GM18868 (cell line): ENCODE data around the gene DHX16.
A peak's percentile ranks its signal among the peaks of the same experiment; 100 is the strongest.
"Not testable (repeated sequence)": the region's sequence is repeated elsewhere in the genome, so short reads cannot be mapped to it uniquely, and the experiment has no call there.

Source experiments
- ATAC-seq: cut with Tn5 transposase; IDR thresholded peaks from one replicate; pipeline ENCODE4 v1.9.1; 2021; ENCODE audit warnings: mild to moderate bottlenecking, moderate library complexity; ENCODE audit not compliant: unreplicated experiment

Gene DHX16

DNA sequence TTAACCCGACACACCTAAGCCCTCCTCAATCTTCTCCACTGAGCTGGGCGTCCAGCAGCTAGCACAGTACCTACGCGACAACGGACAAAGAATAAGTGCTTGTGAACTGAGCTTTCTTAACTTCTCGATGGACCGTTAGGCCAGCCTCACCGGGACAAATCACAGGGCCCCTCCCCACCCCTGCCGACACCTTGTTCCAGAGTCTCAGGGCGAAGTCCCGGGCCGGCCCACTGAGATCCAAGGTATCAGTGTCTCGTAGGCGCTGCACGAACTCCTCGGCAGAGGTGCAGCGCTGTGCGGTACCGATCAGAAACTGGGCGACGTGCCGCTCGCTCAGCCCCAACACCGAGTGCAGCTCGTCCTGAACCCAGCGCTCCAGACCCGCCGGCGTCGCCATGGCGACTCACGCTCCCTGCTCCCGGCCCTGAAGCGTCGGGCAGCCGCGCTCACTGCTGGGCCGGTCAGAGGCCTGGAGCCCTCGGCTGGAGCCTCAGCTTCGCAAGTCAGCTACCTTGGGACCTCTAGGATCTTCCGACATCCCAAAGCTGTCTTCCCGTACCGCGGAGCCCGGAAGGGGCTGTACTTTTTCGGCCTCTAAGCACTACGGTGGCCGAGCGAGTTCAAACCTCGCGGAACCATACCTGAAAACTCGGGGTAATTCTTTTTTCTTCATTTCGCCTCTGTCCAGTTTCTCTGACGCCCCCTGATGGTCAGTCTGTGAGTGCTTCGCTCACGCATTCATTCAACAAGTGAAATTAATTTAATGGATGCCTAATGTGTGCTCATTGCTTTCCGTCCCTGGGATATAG lies at the start of gene DHX16:
DHX16 (minus strand) TSS at position 562 of the 809 bp plus-strand sequence; CDS start at position 397, 165 bp downstream.
- peak; percentile 66 for ATAC-seq

GRCh38 chr6:30722025-30722279 lies 49.1 kb upstream of the DHX16 start:
- not testable (repeated sequence) for ATAC-seq

DNA sequence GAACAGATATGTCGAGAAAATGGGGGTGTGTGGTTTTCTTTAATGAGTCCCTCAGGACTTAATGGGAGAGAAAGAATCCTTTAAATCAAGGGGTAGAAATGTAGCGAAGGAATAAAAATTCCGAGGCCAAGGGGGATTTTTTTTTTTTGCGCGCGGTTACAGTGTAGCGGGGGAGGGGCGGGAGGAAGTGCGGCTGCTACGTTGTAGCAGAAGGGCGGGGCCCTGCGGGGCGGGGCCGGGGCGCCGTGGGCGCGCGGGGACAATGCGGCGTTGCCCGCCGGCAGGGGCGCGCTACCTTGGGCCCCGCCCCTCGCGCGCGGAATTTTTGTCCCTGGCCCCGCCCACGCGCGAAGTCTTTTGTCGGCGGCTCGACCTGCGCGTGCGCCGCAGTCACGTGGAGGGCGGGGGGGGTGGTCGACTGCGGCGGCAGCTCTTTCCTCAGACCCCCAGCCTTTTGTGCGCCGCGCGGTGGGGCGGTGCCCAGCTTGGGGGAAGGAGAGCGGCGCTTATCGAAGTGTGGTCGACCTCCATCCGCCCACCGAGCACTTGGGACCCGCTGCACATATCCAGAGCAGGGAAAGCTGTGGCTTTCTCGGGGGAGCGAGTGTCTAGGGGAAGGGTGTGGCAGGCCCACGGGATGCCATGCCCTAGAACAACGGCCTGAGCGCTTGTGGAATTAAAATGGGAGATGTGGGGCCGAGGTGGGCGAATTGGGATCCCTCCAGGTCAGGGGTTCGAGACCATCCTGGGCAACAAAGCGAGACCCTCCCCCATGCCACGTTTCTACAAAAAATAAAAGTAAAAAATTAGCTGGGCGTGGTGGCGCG lies 48.6 kb upstream of the DHX16 start:
- ATAC-seq: peak; percentile 30

- ATAC-seq: no peak
These were observed 48.0 kb upstream of the DHX16 start for GRCh38 chr6:30720738-30721197.

DNA sequence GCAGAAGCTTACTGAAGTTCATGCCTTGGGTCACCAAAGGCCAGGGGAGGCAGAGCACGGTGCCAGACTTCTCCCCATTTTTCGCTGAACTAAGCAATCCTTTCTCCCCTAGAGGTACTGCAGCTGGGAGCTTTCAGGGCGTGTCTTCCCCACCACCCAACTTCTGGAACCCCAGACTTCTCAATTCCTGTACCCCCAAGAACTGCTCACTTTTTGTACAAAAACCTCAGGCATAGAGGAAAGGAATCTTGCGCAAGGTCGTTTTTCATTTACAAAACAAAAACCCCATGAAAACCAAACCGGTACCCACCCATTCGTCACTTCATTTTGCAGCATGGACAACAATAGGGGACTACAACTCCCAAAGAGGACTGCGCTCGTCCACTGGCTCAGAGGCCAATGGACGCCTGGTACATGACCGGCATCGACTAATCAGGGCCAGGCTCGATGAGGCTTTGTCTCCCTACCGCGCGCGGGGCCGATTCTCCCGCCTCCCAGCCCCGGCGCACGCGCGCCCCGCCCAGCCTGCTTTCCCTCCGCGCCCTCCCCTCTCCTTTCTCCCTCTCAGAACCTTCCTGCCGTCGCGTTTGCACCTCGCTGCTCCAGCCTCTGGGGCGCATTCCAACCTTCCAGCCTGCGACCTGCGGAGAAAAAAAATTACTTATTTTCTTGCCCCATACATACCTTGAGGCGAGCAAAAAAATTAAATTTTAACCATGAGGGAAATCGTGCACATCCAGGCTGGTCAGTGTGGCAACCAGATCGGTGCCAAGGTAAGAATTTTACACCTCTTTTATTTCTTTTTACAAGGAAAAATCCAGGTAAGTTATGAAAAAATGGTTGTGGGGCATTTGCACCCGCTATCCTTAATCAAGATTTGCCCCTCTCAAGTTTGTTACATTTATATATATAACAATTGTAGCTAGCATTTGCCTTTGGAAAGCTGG lies 47.3 kb upstream of the DHX16 start, which contains the start of gene TUBB:
TUBB (plus strand) TSS at position 562 of the 947 bp plus-strand sequence; CDS start at position 717, 155 bp downstream.
- ATAC-seq: peak; percentile 48

DNA sequence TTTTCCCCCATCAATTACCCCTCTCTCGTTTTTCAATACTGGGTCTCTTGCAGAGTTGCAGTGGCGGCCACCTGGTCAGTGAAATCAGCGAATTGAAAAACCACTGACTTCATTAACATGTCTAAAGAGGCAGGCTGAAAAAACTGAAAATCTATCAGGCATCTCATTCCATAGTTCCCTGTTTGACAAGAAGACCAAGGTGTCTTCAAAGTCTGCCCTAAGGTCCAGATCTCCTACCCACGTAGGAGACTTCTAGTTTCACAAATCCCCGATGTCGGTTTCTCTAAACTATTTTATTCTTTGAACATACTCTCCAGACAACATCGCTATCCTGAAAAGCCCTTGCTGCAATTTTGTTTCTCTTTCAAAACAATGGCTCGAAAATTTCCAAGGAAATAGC lies 46.5 kb upstream of the DHX16 start:
- no peak for ATAC-seq

DNA sequence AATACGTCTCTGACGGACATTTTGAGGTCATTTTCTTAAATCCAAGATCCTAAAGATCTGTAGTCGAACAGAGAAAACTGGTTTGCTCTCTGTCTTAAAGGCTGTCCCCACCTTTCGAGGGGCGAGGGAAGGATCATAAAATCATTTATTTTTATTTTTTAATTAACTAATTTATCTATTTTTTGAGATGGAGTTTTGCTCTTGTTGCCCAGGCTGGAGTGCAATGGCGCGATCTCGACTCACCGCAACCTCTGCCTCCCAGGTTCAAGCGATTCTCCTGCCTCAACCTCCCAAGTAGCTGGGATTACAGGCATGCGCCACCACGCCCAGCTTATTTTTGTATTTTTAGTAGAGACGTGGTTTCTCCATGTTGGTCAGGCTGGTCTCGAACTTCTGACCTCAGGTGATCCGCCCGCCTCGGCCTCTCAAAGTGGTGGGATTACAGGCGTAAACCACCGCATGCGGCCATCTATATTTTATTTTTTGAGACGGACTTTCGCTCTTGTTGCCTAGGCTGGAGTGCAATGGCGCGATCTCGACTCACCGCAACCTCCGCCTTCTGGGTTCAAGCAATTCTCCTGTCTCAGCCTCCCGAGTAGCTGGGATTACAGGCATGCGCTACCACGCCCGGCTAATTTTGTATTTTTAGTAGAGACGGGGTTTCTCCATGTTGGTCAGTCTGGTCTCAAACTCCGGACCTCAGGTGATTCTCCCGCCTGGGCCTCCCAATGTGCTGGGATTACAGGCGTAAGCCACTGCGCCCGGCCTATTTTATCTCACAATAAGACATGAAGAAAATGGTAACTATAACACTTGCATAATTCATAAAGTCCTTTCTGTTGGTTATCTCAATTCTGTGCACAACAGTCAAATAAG lies 45.3 kb upstream of the DHX16 start:
- not testable (repeated sequence) for ATAC-seq

DNA sequence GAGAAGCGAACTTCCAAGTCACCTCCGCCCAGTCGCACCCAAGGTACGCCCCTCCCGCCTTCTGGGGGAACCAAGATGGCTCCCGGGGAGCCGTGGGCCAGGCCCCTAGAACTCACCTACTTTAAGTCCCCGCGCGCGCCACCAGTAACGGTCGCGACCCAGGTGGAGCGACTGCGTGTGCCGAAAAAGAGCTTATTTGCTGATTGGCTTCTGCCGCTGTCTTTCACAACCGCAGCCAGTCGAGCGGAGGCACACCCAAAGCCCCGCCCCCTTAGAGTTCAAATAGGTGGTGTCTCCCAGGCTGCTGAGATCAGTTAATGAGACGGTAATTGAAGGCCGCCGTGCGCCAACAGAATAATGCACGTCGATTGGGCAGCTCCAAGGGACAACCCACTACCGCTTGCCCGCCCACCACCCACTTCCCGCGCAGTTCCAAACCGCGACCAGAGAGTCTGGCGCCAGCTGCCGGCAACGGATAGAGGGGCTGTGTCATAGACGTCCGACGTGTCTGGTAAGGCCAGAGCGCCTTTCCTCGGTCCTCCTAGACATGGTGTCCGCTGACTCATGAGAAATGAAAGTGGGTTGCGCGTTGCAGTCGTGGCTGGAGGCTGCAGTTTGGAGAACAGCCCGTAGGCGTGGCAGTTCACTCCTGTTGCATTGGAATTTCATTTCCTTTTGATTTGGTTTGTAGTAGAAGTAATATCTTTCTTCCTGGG lies 44.5 kb upstream of the DHX16 start, which contains the start of gene MDC1:
MDC1 (minus strand) TSS at position 153 of the 716 bp plus-strand sequence. CDS start 2,106 bp downstream, outside the sequence.
- ATAC-seq: peak; percentile 76

GRCh38 chr6:30716879-30717128 lies 44.0 kb upstream of the DHX16 start:
- no peak for ATAC-seq

DNA sequence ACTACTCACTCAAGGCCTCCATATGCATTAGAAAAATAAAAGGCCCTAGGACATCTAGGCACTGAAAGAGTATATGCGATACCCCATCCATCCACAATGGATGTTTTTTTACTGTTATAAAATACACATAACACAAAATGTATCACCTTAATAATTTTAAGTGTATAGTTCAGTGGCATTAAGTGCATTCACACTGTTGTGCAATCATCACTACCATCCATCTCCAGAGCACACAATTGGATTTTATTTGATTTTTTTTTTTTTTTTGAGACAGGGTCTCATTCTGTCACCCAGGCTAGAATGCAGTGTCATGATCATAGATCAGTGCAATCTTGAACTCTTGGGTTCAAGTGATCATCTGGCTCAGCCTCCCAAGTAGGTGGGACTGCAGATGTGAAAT lies 41.5 kb upstream of the DHX16 start:
- ATAC-seq: no peak

DNA sequence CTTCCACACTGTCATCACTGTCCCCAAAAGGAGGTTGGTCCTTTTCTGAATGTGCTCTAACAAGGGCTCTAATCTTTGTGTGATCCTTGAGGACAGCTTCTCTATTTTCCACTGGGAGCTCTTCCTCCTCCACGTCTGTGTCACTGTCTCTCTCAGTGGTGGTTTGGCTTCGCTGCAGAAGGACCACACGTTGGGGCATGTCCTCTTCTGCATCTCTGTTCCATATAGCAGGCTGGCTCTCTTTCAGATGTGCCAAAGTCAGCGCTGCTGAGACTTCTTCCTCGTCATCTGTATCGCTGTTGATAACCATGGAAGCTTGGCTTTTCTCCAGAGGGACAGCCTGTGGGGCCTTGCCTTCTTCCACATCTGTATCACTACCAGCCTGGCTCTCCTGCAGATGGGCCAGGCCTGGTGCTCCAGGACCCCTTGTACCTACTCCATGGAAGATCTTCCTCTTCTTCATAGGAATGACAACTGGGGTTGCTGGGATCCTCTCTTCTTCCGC lies 39.7 kb upstream of the DHX16 start:
- no peak for ATAC-seq

GRCh38 chr6:30711758-30712380 lies 39.1 kb upstream of the DHX16 start:
- ATAC-seq: no peak

- no peak for ATAC-seq
These were observed 36.5 kb upstream of the DHX16 start for GRCh38 chr6:30709101-30709868.

DNA sequence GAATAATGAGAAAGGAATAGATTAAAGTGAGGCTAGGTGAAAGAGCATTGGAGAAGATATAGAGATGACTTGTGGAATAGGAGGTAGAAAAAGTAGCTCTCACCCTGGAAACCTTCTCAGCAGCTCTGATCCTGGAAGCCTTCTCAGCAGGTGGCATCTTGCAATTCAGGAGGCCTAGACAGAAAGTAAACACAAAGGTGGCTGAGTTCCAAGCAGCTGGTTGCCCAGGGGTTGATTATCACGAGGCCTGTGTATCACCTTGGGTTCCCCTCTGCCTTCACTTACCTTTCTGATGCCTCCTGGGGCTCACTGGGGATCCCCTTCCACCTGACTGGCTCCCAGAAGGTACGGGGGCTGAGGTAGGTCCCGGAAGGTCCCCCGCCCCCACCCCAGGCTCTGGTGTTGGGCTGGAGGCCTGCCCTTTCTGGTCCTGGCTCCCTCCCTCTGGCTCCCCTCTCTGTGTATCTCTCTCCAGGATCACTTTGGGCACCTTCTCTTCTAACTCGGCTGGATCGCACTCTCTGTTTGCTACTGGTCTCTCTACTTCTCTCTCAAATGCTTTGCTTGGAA lies 34.6 kb upstream of the DHX16 start:
- no peak for ATAC-seq

- no peak for ATAC-seq
These were observed 32.8 kb upstream of the DHX16 start for GRCh38 chr6:30705620-30706019.

DNA sequence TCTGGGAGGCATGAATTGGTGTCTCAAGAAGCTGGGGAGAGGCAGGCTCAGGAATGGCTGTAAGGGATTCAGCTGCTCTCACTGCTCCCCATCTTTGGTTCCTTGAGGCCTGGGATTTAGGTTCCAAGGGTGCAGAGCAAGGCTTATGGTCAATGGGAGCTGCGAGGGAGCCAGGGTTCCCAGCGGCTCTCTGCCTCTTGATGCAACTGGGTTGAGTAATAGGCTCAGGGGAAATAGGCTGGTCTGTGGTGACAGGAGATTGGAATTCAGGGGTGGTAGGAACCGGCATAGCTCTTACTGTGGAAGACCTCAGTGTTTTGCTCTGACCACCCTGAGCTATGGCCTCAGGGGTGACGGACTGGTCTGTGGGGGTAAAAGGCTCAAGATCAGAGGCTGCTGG lies 31.0 kb upstream of the DHX16 start:
- ATAC-seq: no peak

DNA sequence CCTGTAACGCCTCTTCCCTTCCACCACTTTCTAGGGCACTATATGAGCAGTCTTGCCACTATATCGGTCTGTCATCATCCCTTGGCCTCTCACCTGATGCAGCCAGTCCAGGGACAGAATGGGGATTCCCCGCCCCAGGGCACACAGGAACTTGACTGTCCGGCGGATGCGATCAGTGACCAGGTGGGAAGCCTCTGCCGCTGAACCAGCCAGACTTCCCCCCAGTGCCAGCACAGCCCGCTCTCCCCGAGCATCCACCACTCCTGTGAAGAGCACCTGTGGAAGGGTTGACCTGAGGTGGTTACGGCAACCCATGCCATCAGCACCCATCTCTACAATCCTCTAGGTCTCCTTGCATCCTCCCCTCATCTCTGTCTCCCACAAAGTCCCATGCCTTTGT lies 30.2 kb upstream of the DHX16 start:
- ATAC-seq: no peak

DNA sequence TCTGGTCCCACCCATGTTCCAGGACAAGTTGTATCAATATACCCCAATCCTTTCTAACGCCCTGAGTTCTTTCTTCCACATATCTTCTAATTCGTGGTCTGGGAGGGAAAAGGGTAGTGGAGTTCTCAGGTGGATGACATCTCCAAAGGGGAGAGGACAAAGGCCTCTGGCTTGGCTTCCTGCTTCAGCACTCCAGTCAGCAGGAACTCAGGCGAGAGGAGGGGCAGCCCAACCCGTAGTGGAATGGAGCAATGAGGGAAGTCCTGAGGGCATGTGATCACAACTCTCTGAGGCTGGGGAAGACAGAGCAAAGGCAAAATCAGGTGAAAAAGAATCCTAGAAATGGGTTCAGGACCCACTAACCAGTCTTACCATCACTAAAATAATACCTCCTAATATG lies 27.5 kb upstream of the DHX16 start:
- no peak for ATAC-seq
